T-helper 22 cell (primary cell): ENCODE results near the gene RNASET2.
A peak's percentile ranks its signal among the peaks of the same experiment; 100 is the strongest.

Experiments
- DNase-seq: peaks from one replicate; pipeline ENCODE4 v3.0.0-alpha.2; 2020; ENCODE audit warnings: low read depth

Gene RNASET2

GRCh38 chr6:166947251-166947650 is 9.1 kb downstream of the RNASET2 start:
- DNase-seq: no peak

- DNase-seq: no peak
These were observed 10.2 kb downstream of the RNASET2 start for GRCh38 chr6:166946125-166946524.

- DNase-seq: no peak
These were observed 11.6 kb downstream of the RNASET2 start for GRCh38 chr6:166944666-166945256.

- peak; percentile 66 for DNase-seq
These were observed 13.8 kb downstream of the RNASET2 start for GRCh38 chr6:166942393-166943168.

- DNase-seq: no peak
These were observed 15.7 kb downstream of the RNASET2 start for GRCh38 chr6:166940643-166941068.

GRCh38 chr6:166939894-166940293 is 16.5 kb downstream of the RNASET2 start:
- DNase-seq: no peak

- no peak for DNase-seq
These were observed 17.0 kb downstream of the RNASET2 start for GRCh38 chr6:166939345-166939744.

- DNase-seq: no peak
These were observed 17.6 kb downstream of the RNASET2 start for GRCh38 chr6:166938704-166939103.

GRCh38 chr6:166938150-166938549 is 18.2 kb downstream of the RNASET2 start:
- no peak for DNase-seq

- no peak for DNase-seq
These were observed 18.6 kb downstream of the RNASET2 start for GRCh38 chr6:166937746-166938145.

- no peak for DNase-seq
These were observed 20.1 kb downstream of the RNASET2 start for GRCh38 chr6:166936079-166936787.

GRCh38 chr6:166935353-166935752 is 21.0 kb downstream of the RNASET2 start:
- DNase-seq: no peak

- DNase-seq: no peak
These were observed 22.2 kb downstream of the RNASET2 start for GRCh38 chr6:166934174-166934573.

- DNase-seq: no peak
These were observed 23.0 kb downstream of the RNASET2 start for GRCh38 chr6:166933396-166933795.

- no peak for DNase-seq
These were observed 23.7 kb downstream of the RNASET2 start for GRCh38 chr6:166932616-166933015.

- DNase-seq: no peak
These were observed 24.2 kb downstream of the RNASET2 start for GRCh38 chr6:166932116-166932515.

- no peak for DNase-seq
These were observed 24.9 kb downstream of the RNASET2 start for GRCh38 chr6:166931426-166931970.

- DNase-seq: no peak
These were observed 25.9 kb downstream of the RNASET2 start for GRCh38 chr6:166930354-166930891.

- DNase-seq: no peak
These were observed 26.7 kb downstream of the RNASET2 start for GRCh38 chr6:166929542-166930189.

GRCh38 chr6:166928644-166929541 is 27.5 kb downstream of the RNASET2 start:
- no peak for DNase-seq
